ENCODE measurements around the gene MINDY4B. TPM values are rescaled to one million over a fixed set of nuclear protein-coding genes. Genes with fewer than 3 reads are reported as not detected.

The MINDY4B gene
- total and polyA plus RNA-seq, 2 of the 13 experiments (the other 11 are each of a cell fraction or from before 2014, with no cell fraction given) = not detected

- Histone ChIP-seq H2AFZ (ENCODE audit: low read length) (no peak overlapping the region), H3K27ac (ENCODE audit: extremely low read length, insufficient read depth, low read length) (no peak overlapping the region), H3K4me3 (replicated peaks in 1 of 3; ENCODE audit: insufficient read depth in 1 of 3, low read depth in 2 of 3, low read length in 3 of 3) (no peak overlapping the region), H3K9me3 (ENCODE audit: low read length) (no peaks in the 10 kb centered on the region), H3K4me1 (ENCODE audit: insufficient read depth, low read length) (no peaks in the 10 kb centered on the region), H3K9ac (ENCODE audit: insufficient read depth, low read depth, low read length) (no peak overlapping the region), H3K4me2 (ENCODE audit: low read depth, low read length) (no peak overlapping the region), H4K20me1 (ENCODE audit: insufficient read depth, low read length) (0 out of 2 replicates have a peak, but pooled peaks cover 2% of the 10 kb centered on the region), H3K36me3 (replicated peaks in 1 of 2; ENCODE audit: control insufficient read depth in 1 of 2, insufficient read depth in 2 of 2, low read length in 2 of 2) (no peaks in the 10 kb centered on the region), H3K27me3 (ENCODE audit: control insufficient read depth in 1 of 2, insufficient read depth in 2 of 2, low read length in 2 of 2) (peaks cover 0 to 5% of the 10 kb centered on the region in 2 experiments; a peak in 1 of 5 replicates), H3K79me2 (ENCODE audit: insufficient read depth, low read length) (no peaks in the 10 kb centered on the region)
- WGBS (ENCODE audit: low lambda C conversion rate) = 0% methylated on average over 2 of the region's 2 CpGs
- DNase-seq (ENCODE audit: low spot score) = no peak
- BruUV-seq (replicated peaks) = no TSS peak
- no peak for TF ChIP-seq ZFP37 (CRISPR knock-in tag; IDR thresholded peaks at IDR 0.05; ENCODE audit: borderline replicate concordance)
- no peak for TF ChIP-seq ZNF800 (CRISPR knock-in tag; IDR thresholded peaks at IDR 0.05)
- TF ChIP-seq NR2F2 (IDR thresholded peaks at IDR 0.05; ENCODE audit: borderline replicate concordance, low read depth) = no peak
- no peak for TF ChIP-seq DNMT1 (CRISPR knock-in tag; IDR thresholded peaks at IDR 0.05)
- no peak for TF ChIP-seq MBNL3 (CRISPR knock-in tag; conservative IDR thresholded peaks at IDR 0.05)
- no peak for TF ChIP-seq ZNF256 (CRISPR knock-in tag; conservative IDR thresholded peaks at IDR 0.05)
- no peak for TF ChIP-seq PRDM10 (CRISPR knock-in tag; IDR thresholded peaks at IDR 0.05; ENCODE audit: low read depth)
- TF ChIP-seq JUNB (CRISPR knock-in tag; IDR thresholded peaks at IDR 0.05; ENCODE audit: borderline replicate concordance) = no peak
- POLR2A ChIA-PET = no interaction called here
- FAIRE-seq = no peak
- no peak for ATAC-seq
- CTCF ChIA-PET (ENCODE audit: low intra/inter-chr PET ratio, low total read pairs) = no interaction called here
- in situ Hi-C loops (cut with HindIII; ENCODE audit: extremely low pct_ligation_motif_present, low pct_unique_long_range_greater_than_20kb) = no loop called here
- intact Hi-C loops (cut with micrococcal nuclease; ENCODE audit: unreplicated experiment) = no loop called here
Measured at GRCh38 chr3:150843241-150843640, 62.0 kb downstream of the MINDY4B start.
